GM23248 (cell line): ENCODE data around the gene YPEL1. TPM values are rescaled to one million over a fixed set of nuclear protein-coding genes. Genes with fewer than 3 reads are reported as not detected.

Experiments
- DNase-seq: peaks from one replicate; pipeline ENCODE4 v3.0.0-alpha.2; 2015
- H2AFZ ChIP-seq: fragments of 200-600 bp; sonication (generic); 2 replicates; pipeline ENCODE4 v1.6.1; 2016; ENCODE audit warnings: antibody characterized with exemption
- H3F3A ChIP-seq: fragments of 200-600 bp; sonication (generic); 2 replicates; pipeline ENCODE4 v1.6.1; 2016; ENCODE audit warnings: mild to moderate bottlenecking, antibody characterized with exemption, mixed run types; ENCODE audit not compliant: insufficient read depth
- H3K27ac ChIP-seq: fragments of 200-600 bp; sonication (generic); 2 replicates; pipeline ENCODE4 v1.5.1; 2016; ENCODE audit warnings: mild to moderate bottlenecking
- H3K27me3 ChIP-seq: fragments of 200-600 bp; sonication (generic); replicated peaks from 2 replicates; pipeline ENCODE4 v1.6.1; 2016; ENCODE audit warnings: mild to moderate bottlenecking; ENCODE audit not compliant: insufficient read depth
- H3K36me3 ChIP-seq: fragments of 200-600 bp; sonication (generic); 2 replicates; pipeline ENCODE4 v1.6.1; 2016; ENCODE audit warnings: low read depth, mild to moderate bottlenecking
- H3K4me1 ChIP-seq: fragments of 200-600 bp; sonication (generic); 2 replicates; pipeline ENCODE4 v1.6.1; 2016; ENCODE audit warnings: mild to moderate bottlenecking; ENCODE audit not compliant: insufficient read depth
- H3K4me2 ChIP-seq: fragments of 200-600 bp; sonication (generic); one replicate; pipeline ENCODE4 v1.6.1; 2016; ENCODE audit warnings: mild to moderate bottlenecking; ENCODE audit not compliant: unreplicated experiment
- H3K4me3 ChIP-seq: fragments of 200-600 bp; sonication (generic); 2 replicates; pipeline ENCODE4 v1.5.1; 2016; ENCODE audit warnings: mild to moderate bottlenecking
- H3K79me2 ChIP-seq: fragments of 200-600 bp; sonication (generic); 2 replicates; pipeline ENCODE4 v1.6.1; 2016; ENCODE audit warnings: mild to moderate bottlenecking; ENCODE audit not compliant: insufficient read depth
- H3K9ac ChIP-seq: fragments of 200-600 bp; sonication (generic); 2 replicates; pipeline ENCODE4 v1.6.1; 2016; ENCODE audit warnings: mild to moderate bottlenecking
- H3K9me2 ChIP-seq: fragments of 200-600 bp; sonication (generic); 2 replicates; pipeline ENCODE4 v1.6.1; 2016; ENCODE audit warnings: mixed run types, mild to moderate bottlenecking, moderate library complexity; ENCODE audit not compliant: insufficient read depth
- H3K9me3 ChIP-seq: fragments of 200-600 bp; sonication (generic); one replicate; pipeline ENCODE4 v1.6.1; 2017; ENCODE audit warnings: low read depth
- H4K20me1 ChIP-seq: fragments of 200-600 bp; sonication (generic); 2 replicates; pipeline ENCODE4 v1.6.0; 2016; ENCODE audit not compliant: insufficient read depth
- EZH2 ChIP-seq: fragments of 200-600 bp; sonication (generic); IDR thresholded peaks from 2 replicates; pipeline ENCODE4 v1.6.1; 2018; ENCODE audit warnings: antibody characterized with exemption, mild to moderate bottlenecking; ENCODE audit not compliant: insufficient read depth, poor library complexity, severe bottlenecking
- EZH2phosphoT487 ChIP-seq: fragments of 200-600 bp; sonication (generic); IDR thresholded peaks from 2 replicates; pipeline ENCODE4 v1.6.1; 2018; ENCODE audit warnings: antibody characterized with exemption, moderate library complexity, mild to moderate bottlenecking, low read depth; ENCODE audit not compliant: insufficient read depth
- WGBS, 2 experiments: methylation state at CpG; one replicate each; pipeline ENCODE4 v1.1.6; 2015 to 2017; ENCODE audit warnings: low lambda C conversion rate in 2 of 2, low coverage in 1 of 2; ENCODE audit errors: missing lambda C conversion rate in 2 of 2; 5-methylcytosine and 5-hydroxymethylcytosine counted together
- in situ Hi-C: fragments of 300-500 bp; cut with MboI; formaldehyde crosslinking; loops from 2 replicates; pipeline ENCODE4 v1.15.0; 2020
- polyA plus RNA-seq: library from polyadenylated mRNA; unstranded; fragments of >200 nt; fragmentation: Nextera tagmentation; extraction: Ambion mirVana; gene quantifications from 2 replicates; pipeline ENCODE4 v1.2.1, GENCODE V29; 2016
- total RNA-seq: library from RNA; depleted of rRNA; stranded (reverse); fragments of >200 nt; shearing (Covaris generic); gene quantifications from 2 replicates; pipeline ENCODE4 v1.2.3, GENCODE V29; 2014

The YPEL1 gene
- total and polyA plus RNA-seq, 2 experiments from 2014 or later: 0.22 to 1.1 TPM

DNA sequence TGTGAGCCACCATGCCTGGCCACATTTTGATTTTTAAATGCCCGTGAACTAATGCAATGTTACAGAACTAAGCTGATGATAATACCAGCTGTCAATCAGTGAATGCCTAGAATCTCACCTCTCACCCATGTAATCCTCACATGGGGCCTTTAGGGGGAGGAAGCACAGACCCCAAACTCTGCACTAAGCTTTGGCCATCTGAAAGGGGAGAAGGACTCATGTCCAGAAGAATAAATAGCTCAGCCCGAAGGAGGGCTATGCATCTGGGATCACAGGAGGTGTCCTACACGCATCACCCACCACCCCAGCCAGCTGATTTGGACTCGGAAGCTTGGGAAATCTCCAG lies 36.0 kb upstream of the YPEL1 start:
- no peak for DNase-seq
- Histone ChIP-seq H3K9me3 (no peaks in the 10 kb centered on the region), H3K4me3 (no peak overlapping the region), H3K36me3 (peaks cover 51% of the 10 kb centered on the region), H3K9me2 (no peaks in the 10 kb centered on the region), H3K4me2 (no peak overlapping the region), H3K27me3 (no peaks in the 10 kb centered on the region), H3F3A (no peaks in the 10 kb centered on the region), H2AFZ (no peak overlapping the region), H3K9ac (no peak overlapping the region), H3K79me2 (peaks cover 4% of the 10 kb centered on the region), H3K27ac (no peak overlapping the region), H4K20me1 (no peaks in the 10 kb centered on the region), H3K4me1 (no peaks in the 10 kb centered on the region)
- WGBS, 2 experiments: 85 to 90% methylated on average over 4 of the region's 4 CpGs
- no peak for TF ChIP-seq EZH2
- no peak for TF ChIP-seq EZH2phosphoT487
- in situ Hi-C loops: no loop called here

DNA sequence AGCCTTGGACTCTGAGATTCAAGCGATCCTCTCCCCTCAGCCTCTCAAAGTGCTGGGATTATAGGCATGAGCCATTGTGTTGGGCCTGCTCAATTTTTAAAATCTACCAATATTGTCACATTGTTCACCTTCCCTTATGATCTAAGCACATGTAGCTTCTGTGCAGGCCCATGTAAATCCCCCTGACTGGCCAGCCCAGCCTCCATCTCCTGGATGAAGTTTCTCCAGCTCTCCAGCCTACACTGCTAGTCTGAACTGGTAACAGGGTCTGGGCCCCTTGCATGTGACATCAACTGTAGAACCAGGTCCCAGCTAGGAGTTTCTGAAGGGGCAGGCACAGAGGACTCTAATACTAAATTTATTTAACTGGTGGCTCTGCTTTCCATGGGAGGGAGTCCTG lies 32.8 kb upstream of the YPEL1 start:
- DNase-seq: no peak
- Histone ChIP-seq H3K36me3 (peaks cover 57% of the 10 kb centered on the region), H3K9me2 (no peaks in the 10 kb centered on the region), H3K27me3 (no peaks in the 10 kb centered on the region), H3K79me2 (no peaks in the 10 kb centered on the region), H2AFZ (no peak overlapping the region), H3K9me3 (no peaks in the 10 kb centered on the region), H3K4me2 (no peak overlapping the region), H4K20me1 (no peaks in the 10 kb centered on the region), H3F3A (no peaks in the 10 kb centered on the region), H3K27ac (no peak overlapping the region), H3K4me1 (no peaks in the 10 kb centered on the region), H3K4me3 (no peak overlapping the region), H3K9ac (no peak overlapping the region)
- WGBS, 2 experiments: 93 to 100% methylated on average over 1 of the region's 1 CpG
- in situ Hi-C loops: no loop called here
- TF ChIP-seq EZH2phosphoT487 (no peak), EZH2 (no peak)

DNA sequence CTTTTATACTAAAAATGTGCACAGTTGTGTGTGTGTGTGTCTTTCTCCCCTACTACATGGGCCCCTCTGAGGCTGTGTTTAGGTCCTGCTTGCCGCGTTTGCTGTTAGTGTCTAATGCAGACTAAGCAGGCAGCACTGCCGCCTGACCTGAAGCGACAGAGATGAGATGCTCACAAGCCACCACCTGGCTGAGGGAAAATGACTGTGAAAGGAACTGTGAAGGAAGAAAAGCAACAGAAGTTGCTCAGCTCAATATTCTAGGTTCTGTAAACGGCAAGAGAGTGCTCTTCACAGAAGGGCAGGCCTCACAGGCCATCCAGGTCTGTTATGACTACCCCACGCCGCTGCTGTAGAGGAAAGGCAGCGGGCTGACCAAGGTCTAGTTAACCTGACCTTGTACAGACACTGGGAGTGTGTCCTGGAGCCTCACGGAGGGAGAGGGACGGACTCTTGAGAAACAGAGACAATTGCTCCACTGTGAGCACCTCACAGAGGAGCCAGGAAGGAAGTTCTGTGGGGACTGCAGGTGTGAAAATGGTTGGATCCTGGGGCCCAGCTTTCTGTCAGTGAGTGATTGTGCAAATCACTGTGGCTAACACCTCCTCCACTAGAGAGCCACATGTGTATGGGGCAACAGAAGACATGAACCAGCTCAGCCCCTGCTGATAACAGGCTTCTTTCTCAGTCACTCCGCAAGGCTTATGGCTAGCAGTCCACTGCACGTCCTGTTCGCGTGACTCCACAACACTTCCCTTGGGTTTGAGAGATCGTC lies 31.3 kb upstream of the YPEL1 start:
- H3K36me3 ChIP-seq: peaks cover 61% of the 10 kb centered on the region

DNA sequence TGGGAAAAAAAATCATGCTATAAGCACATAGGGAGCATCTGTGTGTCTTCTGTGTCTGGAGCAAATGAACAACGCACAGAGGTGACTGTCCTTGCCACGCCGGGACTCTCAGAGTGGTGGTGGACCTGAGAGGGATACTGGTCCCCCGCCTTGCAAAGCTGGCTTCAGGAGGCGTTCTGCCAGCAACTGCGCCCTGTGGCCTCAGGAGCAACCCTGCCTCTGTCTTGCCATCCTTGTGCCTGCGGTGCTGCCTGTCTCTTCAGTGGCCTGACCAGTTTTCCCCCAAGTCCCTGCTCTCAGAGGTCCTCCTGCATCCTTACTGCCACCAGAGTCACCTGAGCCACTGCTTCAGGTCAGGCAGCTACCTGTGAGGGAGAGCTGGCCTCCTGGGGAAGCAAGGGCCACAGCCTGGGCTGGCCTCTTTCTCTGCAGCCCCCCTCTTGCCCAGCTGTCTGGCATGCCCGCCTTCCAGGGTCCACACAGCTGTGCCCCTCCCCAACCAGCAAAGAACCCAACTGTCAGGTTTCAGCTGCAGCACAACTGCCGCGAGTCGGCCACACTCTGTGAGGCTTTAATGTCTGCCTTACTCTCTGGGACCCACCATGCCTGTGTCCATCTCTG lies 30.4 kb upstream of the YPEL1 start:
- Histone ChIP-seq H2AFZ (no peak overlapping the region), H3K27me3 (no peaks in the 10 kb centered on the region), H4K20me1 (no peaks in the 10 kb centered on the region), H3K9me2 (no peaks in the 10 kb centered on the region), H3K27ac (no peak overlapping the region), H3K4me2 (no peak overlapping the region), H3K4me3 (no peak overlapping the region), H3K9ac (no peak overlapping the region), H3K36me3 (peaks cover 63% of the 10 kb centered on the region), H3F3A (0 out of 2 replicates have a peak, but pooled peaks cover 6% of the 10 kb centered on the region), H3K9me3 (no peaks in the 10 kb centered on the region), H3K79me2 (no peaks in the 10 kb centered on the region), H3K4me1 (no peaks in the 10 kb centered on the region)
- DNase-seq: no peak
- in situ Hi-C loops: no loop called here
- WGBS, 2 experiments: 94 to 96% methylated on average over 11 of the region's 11 CpGs
- TF ChIP-seq EZH2 (no peak), EZH2phosphoT487 (no peak)

More for the DNA sequence above, 31.3 kb upstream of the YPEL1 start:
- Histone ChIP-seq H3K9ac (no peak overlapping the region), H3K9me3 (no peaks in the 10 kb centered on the region), H3K27ac (no peak overlapping the region), H3K4me2 (no peak overlapping the region), H3K79me2 (no peaks in the 10 kb centered on the region), H4K20me1 (no peaks in the 10 kb centered on the region), H2AFZ (no peak overlapping the region), H3K27me3 (no peaks in the 10 kb centered on the region), H3F3A (no peaks in the 10 kb centered on the region), H3K4me3 (no peak overlapping the region), H3K9me2 (no peaks in the 10 kb centered on the region), H3K4me1 (no peaks in the 10 kb centered on the region)
- DNase-seq: no peak
- in situ Hi-C loops: no loop called here
- TF ChIP-seq EZH2: no peak
- TF ChIP-seq EZH2phosphoT487: no peak
- WGBS, 2 experiments: 92 to 93% methylated on average over 15 of the region's 15 CpGs
